Activated CD8-positive, alpha-beta T cell treated with anti-CD3 and anti-CD28 coated beads, Interleukin-2, amount 10 ng/mL, durations not matched to agents 7 days and 5 days (primary cell): ENCODE data around the gene CTIF. TPM values are rescaled to one million over a fixed set of nuclear protein-coding genes. Genes with fewer than 3 reads are reported as not detected.

Source experiments
- ATAC-seq: fragments of 150-1000 bp; cut with Tn5 transposase; one replicate; pipeline ENCODE4 v1.10.0; 2021; ENCODE audit warnings: moderate library complexity
- CTCF ChIA-PET: fragments of 350-600 bp; sonication (Branson Sonifier 250); formaldehyde crosslinking; loops from one replicate; lab custom pipeline; 2021; ENCODE audit warnings: antibody characterized with exemption; lab: Charles Lee
- POLR2A ChIA-PET: fragments of 350-600 bp; sonication (Branson Sonifier 250); formaldehyde crosslinking; loops from one replicate; lab custom pipeline; 2021; ENCODE audit warnings: antibody characterized with exemption; lab: Charles Lee
- DNase-seq: peaks from one replicate; pipeline ENCODE4 v3.0.0-alpha.2; 2020
- H3K27ac Mint-ChIP-seq: one replicate; pipeline ENCODE4 v1.8.0; 2021; ENCODE audit warnings: mild to moderate bottlenecking, mixed read lengths
- H3K27me3 Mint-ChIP-seq: one replicate; pipeline ENCODE4 v1.8.0; 2021; ENCODE audit warnings: low read depth, mixed read lengths
- H3K36me3 Mint-ChIP-seq: one replicate; pipeline ENCODE4 v1.8.0; 2021; ENCODE audit warnings: low read depth, mixed read lengths
- H3K4me1 Mint-ChIP-seq: one replicate; pipeline ENCODE4 v1.8.0; 2021; ENCODE audit warnings: low read depth, mixed read lengths
- H3K4me3 Mint-ChIP-seq: one replicate; pipeline ENCODE4 v1.8.0; 2021; ENCODE audit warnings: mild to moderate bottlenecking, mixed read lengths
- H3K9me3 Mint-ChIP-seq: one replicate; pipeline ENCODE4 v1.8.0; 2022; ENCODE audit warnings: mixed read lengths; ENCODE audit not compliant: insufficient read depth
- total RNA-seq, 2 experiments: library from RNA; stranded (reverse); gene quantifications; one replicate each; pipeline ENCODE4 v1.2.3, GENCODE V29; 2021

The CTIF gene
- total RNA-seq, 2 experiments from 2014 or later = 1.3 to 2.1 TPM

DNA sequence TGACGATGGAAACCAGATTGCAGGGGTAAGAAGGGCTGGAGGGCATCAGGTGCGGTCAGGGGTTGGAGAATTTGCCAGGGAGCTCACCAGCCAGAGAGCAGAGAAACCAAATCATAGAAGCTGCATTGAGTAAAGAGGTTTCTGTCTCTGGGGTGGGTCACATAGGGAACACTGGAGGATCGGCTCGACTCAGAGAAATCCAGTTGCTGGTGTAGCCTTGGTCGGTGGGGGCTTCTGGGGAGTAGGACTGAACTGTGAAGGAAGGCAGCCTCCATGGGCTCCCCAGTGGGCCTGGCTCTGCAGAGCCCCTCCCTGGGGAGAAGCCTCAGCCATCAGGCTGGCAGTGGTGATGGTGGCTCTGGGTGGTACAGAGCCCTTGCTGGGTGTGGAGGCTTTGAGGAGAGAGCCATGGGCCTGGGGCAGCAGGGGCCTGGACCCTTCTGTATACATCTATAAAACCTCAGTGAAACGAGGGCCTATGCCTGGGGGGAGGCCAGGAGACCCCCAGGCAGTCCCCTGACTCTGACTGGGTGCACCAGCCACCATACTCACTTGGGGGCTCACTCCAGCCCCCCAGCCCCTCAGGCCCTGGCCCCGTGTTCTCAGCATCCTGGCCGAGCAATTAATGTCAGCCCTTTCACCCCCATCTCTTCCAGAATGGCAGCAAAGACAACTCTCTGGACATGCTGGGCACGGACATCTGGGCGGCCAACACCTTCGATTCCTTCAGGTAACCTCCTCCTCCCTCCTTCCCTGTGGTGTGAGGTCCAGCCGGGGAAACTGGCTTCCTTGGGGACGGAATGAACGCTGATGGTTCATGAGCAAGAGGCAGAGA, 124.5 kb downstream of the CTIF start:
- no peak overlapping the region for H3K27ac Mint-ChIP-seq
- CTCF ChIA-PET = interaction anchor here (2.4 kb wide), 1 partner anchor 11 kb away, joined by 14 read pairs; no protein-coding TSS in a partner anchor
- no peak for DNase-seq
- no peak overlapping the region for H3K4me3 Mint-ChIP-seq
- peaks cover 2% of the 10 kb centered on the region for H3K27me3 Mint-ChIP-seq
- no peaks in the 10 kb centered on the region for H3K36me3 Mint-ChIP-seq
- H3K9me3 Mint-ChIP-seq = no peaks in the 10 kb centered on the region
- no peak for ATAC-seq
- no peaks in the 10 kb centered on the region for H3K4me1 Mint-ChIP-seq
- POLR2A ChIA-PET = no interaction called here

DNA sequence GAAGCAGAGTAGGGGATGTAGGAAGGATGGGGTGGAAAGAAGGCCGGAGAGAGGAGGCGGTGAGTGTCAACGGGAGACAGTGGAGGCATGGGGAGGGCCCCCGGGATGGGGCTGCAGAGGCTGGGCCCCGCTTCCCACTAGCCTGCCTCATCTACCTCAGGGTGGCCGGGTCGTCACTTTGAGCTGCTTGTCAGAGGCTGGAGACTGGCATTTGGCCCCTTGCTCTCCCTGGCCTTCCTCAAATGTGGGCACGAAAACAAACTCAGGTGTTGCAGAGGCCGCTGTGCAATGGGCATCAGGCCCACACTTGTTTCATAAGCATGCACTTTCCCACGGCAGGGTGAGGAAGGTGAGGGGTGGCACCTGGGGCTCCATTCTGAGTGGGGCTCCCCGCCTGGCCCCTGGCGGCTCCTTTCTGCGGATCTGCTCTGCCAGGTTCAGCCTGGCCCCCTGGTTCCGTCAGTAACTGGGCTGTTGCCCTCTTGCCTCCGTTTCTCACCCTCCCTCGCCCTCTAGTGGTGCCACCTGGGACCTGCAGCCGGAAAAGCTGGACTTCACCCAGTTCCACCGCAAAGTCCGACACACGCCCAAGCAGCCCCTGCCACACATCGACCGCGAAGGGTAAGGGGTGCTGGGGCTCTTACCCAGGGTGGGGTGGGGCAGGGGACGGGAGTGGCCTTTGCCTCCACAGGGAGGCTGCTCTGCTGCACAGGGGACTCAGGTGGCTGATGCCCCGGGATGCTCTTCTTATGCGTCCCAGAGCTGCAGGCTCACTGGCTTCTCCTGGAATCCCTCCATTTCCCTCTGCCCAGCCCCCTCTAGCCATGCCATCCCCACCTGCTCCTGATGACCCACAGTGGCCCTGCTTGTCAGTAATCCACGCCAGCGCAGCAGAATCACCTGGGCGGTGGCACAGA, 125.4 kb downstream of the CTIF start:
- Mint-ChIP-seq H3K27ac (no peak overlapping the region), H3K27me3 (peaks cover 2% of the 10 kb centered on the region), H3K4me1 (no peaks in the 10 kb centered on the region), H3K9me3 (no peaks in the 10 kb centered on the region), H3K4me3 (no peak overlapping the region), H3K36me3 (no peaks in the 10 kb centered on the region)
- DNase-seq (peak; percentile 61), ATAC-seq (no peak)
- ChIA-PET CTCF (interaction anchor here (0.5 to 2.4 kb wide), 5 partner anchors 10 to 219 kb away, joined by 3 to 14 read pairs (median 3); no protein-coding TSS in a partner anchor), POLR2A (interaction anchor here (0.6 kb wide), 1 partner anchor 171 kb away, joined by 3 read pairs; no protein-coding TSS in a partner anchor)

DNA sequence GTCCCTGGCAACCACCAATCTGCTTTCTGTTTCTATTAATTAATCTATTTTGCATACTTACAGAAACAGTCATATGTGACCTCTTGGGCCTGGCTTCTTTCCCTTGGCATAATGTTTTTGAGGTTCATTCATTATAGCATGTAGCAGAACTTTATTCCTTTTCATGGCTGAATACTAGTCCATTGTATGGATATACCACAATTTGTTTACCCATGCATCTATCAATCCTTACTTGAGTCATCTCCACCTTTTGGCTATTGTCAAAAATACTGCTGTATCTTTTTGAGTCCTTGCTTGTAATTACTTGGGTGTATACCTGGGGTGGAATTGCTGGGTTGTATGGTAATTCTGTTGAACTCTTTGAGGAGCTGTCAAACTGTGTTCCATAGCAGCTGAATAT, 126.8 kb downstream of the CTIF start:
- no peak for DNase-seq
- H3K4me1 Mint-ChIP-seq = no peaks in the 10 kb centered on the region
- no peak overlapping the region for H3K4me3 Mint-ChIP-seq
- H3K36me3 Mint-ChIP-seq = no peaks in the 10 kb centered on the region
- no peak overlapping the region for H3K27ac Mint-ChIP-seq
- CTCF ChIA-PET = no interaction called here
- peaks cover 2% of the 10 kb centered on the region for H3K27me3 Mint-ChIP-seq
- no peak for ATAC-seq
- H3K9me3 Mint-ChIP-seq = no peaks in the 10 kb centered on the region
- POLR2A ChIA-PET = no interaction called here

DNA sequence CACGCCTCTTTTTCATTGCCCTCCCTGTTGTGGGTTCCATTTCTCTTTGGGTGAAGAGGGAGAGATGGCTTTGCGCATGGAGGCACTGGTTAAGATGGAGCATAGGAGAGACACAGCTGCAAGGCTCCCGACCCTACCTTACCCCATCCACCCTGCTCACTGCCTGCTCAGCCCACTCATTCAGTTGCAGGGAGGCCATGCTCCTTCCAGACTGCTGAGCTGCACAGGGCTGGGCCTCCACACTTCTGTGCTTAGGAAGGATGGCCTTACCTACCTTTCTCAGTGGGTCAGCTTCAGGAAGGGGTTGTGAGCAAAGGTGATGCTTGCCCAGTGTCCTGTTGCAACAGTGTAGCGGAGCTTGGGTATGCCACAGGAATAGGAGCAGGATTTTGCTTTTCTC, 127.8 kb downstream of the CTIF start:
- ChIA-PET POLR2A (no interaction called here), CTCF (interaction anchor here (1.1 kb wide), 1 partner anchor 191 kb away, joined by 4 read pairs; no protein-coding TSS in a partner anchor)
- Mint-ChIP-seq H3K27ac (no peak overlapping the region), H3K9me3 (peaks cover 6% of the 10 kb centered on the region), H3K27me3 (peaks cover 2% of the 10 kb centered on the region), H3K36me3 (peaks cover 3% of the 10 kb centered on the region), H3K4me1 (no peaks in the 10 kb centered on the region), H3K4me3 (no peak overlapping the region)
- ATAC-seq (no peak), DNase-seq (no peak)

DNA sequence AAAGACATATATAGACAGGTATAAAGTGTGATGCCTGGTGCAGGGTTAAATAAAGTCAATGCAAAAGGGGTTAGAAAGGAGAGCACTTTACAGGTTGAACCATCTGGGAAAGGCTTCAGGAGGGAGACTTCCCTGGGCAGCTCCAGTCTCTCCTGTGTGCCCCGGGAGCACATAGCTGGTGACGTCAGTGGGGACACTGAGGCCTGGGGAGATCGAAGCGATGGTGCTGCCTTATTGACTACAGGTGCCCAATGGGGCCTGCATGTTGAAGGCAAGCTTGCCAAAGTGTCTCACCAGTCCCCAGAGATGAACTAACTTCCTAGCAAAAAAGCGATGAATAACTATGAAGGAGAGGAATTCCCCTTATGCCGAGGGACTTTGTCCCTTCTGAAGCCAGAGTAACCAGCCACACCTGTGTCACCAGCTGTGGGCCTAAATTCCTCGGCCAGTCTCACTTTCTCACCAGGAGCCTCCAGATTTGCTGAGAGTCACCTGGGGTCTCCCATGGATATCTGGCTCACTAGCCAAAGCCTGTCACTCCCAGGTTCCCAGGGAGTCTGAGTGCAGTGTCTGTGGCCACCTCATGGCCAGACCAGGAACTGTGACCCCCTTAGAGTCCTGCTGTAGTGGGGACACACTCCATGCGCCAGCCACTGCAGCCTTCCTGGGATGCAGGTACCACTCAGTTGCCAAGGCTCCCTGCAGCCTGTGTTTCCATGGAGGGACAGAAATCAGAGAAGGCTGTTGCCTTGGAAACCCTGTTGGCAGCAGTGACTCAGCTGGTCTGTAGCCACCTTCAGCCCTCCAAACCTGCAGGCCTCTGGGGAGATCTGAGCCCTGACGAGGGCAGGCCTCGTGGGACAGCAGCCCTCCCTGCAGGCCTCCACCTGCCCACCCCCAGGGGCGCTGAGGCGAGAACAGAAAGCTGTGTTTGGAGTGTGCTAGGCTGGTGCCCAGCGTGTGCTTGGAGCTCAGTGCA, 128.7 kb downstream of the CTIF start:
- ChIA-PET CTCF (interaction anchor here (1.1 kb wide), 1 partner anchor 192 kb away, joined by 4 read pairs; no protein-coding TSS in a partner anchor), POLR2A (no interaction called here)
- no peak for ATAC-seq

DNA sequence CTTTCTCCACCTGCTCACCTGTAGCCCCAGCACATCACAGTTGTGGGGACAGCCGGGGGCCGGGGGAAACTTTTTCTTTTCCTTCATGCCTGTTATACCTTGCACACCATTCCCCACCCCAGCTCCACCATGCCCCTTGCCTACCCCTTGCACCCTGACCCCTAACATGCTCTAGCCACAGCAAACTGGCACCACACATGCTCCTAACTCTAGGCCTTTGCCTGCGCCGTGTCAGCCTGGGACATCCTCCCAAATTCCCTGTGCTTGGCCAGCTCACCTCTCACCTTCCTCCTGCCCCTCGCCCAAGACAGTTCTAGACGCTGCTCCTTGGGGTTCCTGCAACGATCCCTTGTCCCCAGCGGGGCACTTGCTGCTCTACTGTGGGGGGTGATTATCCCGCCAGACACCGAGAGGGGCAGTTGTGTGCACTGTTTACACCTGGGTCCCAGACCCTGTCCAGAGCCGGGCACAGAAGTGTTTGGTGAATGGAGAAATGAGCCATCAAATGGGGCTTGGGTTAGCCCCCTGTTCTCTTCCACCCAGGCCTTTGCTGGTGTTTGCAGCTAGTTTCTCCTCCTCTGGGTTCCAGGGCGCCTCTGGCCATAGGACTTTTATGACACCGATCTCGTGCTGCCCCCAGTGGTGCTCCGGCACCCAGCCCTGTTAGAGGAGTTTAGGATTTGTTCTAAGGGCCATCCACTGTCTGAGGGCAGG, 129.8 kb downstream of the CTIF start:
- H3K4me1 Mint-ChIP-seq = no peaks in the 10 kb centered on the region
- POLR2A ChIA-PET = no interaction called here
- peaks cover 8% of the 10 kb centered on the region for H3K9me3 Mint-ChIP-seq
- H3K27me3 Mint-ChIP-seq = peaks cover 2% of the 10 kb centered on the region
- ATAC-seq = no peak
- peaks cover 4% of the 10 kb centered on the region for H3K36me3 Mint-ChIP-seq
- H3K4me3 Mint-ChIP-seq = no peak overlapping the region
- no peak overlapping the region for H3K27ac Mint-ChIP-seq
- DNase-seq = no peak
- CTCF ChIA-PET = interaction anchor here (0.6 kb wide), 1 partner anchor 227 kb away, joined by 3 read pairs; no protein-coding TSS in a partner anchor

More for the DNA sequence above, 128.7 kb downstream of the CTIF start:
- Mint-ChIP-seq H3K36me3 (peaks cover 4% of the 10 kb centered on the region), H3K27ac (no peak overlapping the region), H3K4me1 (no peaks in the 10 kb centered on the region), H3K9me3 (peaks cover 8% of the 10 kb centered on the region), H3K27me3 (peaks cover 2% of the 10 kb centered on the region), H3K4me3 (no peak overlapping the region)
- DNase-seq = no peak

DNA sequence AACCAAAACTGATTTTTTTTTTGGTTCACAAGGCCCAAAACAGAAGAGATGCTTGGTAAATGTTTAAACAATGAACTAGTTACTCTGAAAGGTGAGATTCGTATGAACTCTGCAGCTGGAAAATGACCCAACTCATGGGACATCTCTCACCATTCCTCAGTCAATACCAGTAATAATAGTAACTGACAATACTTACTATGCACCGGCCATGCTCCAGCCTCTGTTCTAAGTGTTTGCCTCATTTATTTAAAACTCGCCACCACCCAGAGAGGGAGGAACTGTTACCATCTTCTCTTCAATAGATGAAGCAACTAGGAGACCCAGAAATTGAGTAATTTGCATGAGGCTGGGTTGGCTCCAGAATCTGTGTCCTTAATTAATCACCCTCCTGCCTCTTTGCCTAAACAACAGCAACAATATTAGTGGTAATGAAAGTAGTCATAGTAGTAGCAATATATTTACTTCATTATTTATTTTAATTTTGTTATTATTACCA, 130.4 kb downstream of the CTIF start:
- Mint-ChIP-seq H3K4me1 (no peaks in the 10 kb centered on the region), H3K9me3 (peaks cover 8% of the 10 kb centered on the region), H3K36me3 (peaks cover 4% of the 10 kb centered on the region), H3K27ac (no peak overlapping the region), H3K4me3 (no peak overlapping the region), H3K27me3 (peaks cover 2% of the 10 kb centered on the region)
- ChIA-PET POLR2A (no interaction called here), CTCF (no interaction called here)
- ATAC-seq (no peak), DNase-seq (no peak)

DNA sequence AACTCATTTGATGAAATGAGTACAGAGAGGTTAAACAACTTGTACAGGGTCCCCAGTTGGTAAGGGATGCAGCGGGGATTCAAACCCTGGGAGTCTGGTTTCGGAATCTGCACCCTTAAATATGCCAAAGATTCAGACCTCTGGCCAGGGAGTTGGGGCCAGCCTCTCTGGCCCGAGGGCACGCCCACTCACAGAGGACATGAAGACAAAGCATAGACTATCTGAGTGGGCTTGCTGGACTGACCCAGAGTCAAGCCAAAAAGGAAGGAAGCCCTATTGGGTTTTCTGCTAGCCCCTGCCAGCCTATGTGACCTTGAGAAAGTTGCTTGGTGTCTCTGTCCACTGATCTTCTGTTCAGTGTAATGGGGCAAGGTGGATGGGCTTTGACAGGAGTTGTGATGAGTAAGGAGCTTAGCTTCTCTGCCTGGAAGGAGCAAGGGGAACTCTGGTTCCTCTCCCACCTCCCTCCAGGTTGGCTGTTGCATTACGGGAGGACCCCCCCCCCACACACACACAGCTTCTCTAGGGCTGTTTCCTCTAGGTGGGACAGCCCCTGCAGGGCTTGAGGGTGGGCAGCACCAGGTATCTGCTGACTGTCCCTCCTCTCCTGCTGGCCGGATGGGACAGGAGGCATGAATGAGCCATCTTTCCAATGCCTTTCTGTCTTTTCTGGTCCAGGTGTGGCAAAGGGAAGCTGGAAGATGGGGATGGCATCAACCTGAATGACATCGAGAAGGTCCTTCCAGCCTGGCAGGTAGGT, 131.3 kb downstream of the CTIF start:
- ChIA-PET POLR2A (no interaction called here), CTCF (no interaction called here)
- Mint-ChIP-seq H3K36me3 (peaks cover 4% of the 10 kb centered on the region), H3K27ac (no peak overlapping the region), H3K4me1 (no peaks in the 10 kb centered on the region), H3K27me3 (peaks cover 2% of the 10 kb centered on the region), H3K9me3 (peaks cover 8% of the 10 kb centered on the region), H3K4me3 (no peak overlapping the region)
- ATAC-seq = no peak
- DNase-seq = no peak

DNA sequence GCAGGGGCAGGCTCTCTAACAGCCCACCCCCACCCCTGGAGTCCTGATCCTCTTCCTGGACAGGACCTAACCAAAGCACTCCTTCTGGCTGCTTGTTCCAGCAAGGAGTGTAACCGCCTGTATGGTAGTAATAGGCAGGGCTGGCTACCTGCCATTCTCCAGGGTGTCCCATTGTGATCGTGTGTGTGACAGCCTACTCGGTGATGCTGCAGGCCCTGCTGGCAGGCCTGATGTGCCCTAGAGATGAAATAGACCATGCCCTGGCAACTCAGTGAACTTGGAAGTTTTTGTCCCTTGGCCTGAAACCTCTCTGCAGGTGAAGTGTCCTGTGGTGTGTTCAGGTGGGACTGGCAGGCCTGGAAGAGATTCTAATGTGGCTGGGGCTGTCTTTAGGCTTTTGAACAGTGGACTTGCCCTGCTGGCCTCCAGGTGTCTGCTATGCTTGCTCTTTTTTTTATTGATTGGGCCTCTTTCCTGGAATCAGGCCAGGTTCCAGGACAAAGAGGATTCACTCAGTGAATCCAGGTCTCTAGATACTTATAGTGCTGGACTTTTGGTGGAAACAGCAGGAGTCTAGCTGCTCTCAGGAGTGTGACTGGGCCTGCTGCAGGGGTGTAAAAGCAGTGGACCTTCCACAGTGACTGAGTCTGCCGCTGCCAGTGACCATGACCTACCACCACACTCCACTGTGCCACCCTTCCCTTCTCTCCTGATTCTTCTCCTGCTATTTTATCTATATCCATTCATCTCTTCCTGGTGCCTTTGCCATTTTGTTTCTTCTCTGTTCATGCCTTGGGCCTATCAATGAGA, 132.1 kb downstream of the CTIF start:
- H3K4me3 Mint-ChIP-seq = no peak overlapping the region
- ATAC-seq (no peak), DNase-seq (no peak)
- peaks cover 2% of the 10 kb centered on the region for H3K4me1 Mint-ChIP-seq
- peaks cover 8% of the 10 kb centered on the region for H3K9me3 Mint-ChIP-seq
- CTCF ChIA-PET = interaction anchor here (1.0 kb wide), 1 partner anchor 568 kb away, joined by 3 read pairs; no protein-coding TSS in a partner anchor
- H3K27ac Mint-ChIP-seq = no peak overlapping the region
- peaks cover 4% of the 10 kb centered on the region for H3K36me3 Mint-ChIP-seq
- POLR2A ChIA-PET = no interaction called here
- peaks cover 2% of the 10 kb centered on the region for H3K27me3 Mint-ChIP-seq
